IPS-NIHi7 (cell line): ENCODE measurements around the gene CLIC5.

Experiments
- DNase-seq: peaks from one replicate; pipeline ENCODE4 v3.0.0; 2012; ENCODE audit warnings: mixed read lengths; ENCODE audit errors: extremely low spot score

CLIC5 gene

GRCh38 chr6:45997875-45998506 lies 17.7 kb downstream of the CLIC5 start:
- DNase-seq: no peak

- peak; percentile 38 for DNase-seq
Observed at GRCh38 chr6:45991189-45991588, 24.5 kb downstream of the CLIC5 start.

DNA sequence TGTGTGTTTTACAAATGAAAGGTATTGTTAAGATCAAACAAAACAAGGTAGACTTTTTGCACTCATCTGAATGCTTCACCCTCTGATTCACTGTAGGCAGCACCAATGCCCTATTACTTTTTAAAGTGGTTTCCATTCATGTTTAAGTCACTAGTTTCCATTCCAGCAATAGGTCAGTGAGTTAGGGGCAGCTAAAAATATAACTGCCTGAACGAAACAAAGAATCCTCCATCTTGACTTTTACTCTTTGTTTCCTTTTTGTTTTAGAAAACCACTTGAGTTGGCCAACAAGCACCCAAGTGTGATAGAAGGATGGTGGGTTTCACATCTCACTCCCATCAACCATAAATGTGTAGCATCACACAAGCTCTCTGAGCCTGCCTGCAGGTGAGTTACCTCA lies 25.5 kb downstream of the CLIC5 start:
- no peak for DNase-seq

GRCh38 chr6:45988635-45989034 lies 27.0 kb downstream of the CLIC5 start:
- DNase-seq: peak; percentile 22

GRCh38 chr6:45987856-45988255 lies 27.8 kb downstream of the CLIC5 start:
- DNase-seq: no peak

DNA sequence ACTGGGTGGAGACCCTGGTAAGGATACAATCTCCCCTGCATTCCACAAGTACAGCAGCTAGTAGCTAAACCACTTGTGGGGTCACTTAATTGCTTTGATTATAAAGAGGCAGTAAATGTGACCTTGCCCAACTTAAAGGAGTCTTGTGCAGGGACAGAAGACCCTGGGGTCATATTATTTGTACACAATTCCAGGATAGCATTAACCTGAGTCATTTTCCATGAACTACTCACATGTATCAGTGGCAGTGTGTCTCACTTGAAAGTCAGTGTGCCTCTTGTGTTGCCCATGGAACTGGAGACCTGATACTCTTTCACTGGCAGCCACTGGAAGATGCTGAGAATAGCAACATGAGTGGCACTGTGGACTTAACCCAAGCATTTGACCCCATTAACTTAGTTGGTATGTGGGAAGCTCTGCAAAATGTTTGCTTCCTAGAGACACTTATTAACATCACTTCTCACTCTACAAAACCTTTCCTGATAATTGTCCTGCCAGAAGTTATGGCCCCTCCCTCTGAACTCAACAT lies 28.9 kb downstream of the CLIC5 start:
- DNase-seq: no peak

DNA sequence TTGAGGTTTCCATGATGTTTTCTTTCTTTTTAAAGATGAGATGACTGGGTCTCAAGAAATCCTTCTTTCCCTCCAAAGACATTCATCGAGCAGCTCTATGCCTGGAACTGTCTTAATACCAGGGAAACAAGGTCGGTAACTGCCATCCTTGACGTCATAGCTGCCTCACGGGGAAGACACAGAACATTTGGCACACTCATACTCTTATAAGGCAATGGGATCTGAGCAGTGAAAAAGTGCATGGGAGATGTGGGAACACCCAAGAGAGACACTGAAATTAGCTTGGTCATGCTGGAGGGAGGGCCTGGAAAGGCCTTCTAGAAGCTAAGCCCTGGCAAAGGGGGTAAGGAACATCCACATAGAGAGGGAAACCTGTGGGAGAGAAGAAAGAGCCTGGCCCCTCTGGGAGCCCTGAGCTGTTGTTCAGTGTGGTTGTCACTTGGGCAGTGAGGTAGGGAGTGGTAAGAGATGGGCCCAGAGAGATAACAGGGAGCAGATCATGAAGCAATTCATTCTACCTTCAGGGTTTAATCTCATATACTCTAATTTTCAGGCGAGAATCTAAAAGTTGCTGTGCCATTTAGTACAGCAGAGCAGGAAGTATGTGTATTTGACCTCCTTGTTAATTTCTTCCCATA lies 30.8 kb downstream of the CLIC5 start:
- no peak for DNase-seq

DNA sequence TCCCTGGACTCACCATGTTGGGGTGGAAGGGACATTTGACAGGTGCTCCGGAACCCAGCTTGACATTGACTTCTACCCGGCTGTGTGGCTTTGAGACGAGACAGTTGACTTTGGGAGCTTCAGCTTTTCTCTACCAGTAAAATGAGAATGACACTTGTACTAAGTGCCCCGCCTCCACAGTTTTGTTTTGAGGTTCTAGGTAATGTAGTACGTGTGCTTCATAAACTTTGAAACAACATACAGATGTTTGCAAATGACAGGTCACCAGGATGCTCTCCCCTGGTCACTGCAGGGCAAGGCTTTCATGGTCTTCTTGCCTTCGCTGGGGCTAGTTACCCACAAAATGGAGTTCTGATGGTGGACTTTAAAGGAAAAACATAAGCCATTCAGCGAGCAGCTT lies 31.3 kb downstream of the CLIC5 start:
- DNase-seq: no peak

GRCh38 chr6:45983062-45983461 lies 32.6 kb downstream of the CLIC5 start:
- DNase-seq: no peak

- DNase-seq: no peak
Observed at GRCh38 chr6:45982280-45983036, 33.2 kb downstream of the CLIC5 start.

DNA sequence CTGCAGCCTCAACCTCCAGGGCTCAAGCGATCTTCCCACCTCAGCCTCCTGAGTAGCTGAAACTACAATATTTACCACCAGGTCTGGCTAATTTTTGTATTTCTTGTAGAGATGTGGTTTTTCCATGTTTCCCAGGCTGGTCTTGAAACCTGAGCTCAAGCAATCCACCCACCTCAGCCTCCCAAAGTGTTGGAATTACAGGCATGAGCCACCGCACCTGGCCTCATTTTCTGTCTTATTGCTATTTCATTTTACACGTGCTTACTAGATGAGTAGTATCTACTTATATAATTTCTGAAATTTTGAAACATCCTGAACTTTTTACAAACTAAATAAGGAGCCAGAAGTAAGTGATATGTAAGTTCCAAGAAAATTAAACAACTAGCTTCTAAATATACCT lies 34.6 kb downstream of the CLIC5 start:
- DNase-seq: no peak

GRCh38 chr6:45979311-45979710 lies 36.3 kb downstream of the CLIC5 start:
- no peak for DNase-seq

DNA sequence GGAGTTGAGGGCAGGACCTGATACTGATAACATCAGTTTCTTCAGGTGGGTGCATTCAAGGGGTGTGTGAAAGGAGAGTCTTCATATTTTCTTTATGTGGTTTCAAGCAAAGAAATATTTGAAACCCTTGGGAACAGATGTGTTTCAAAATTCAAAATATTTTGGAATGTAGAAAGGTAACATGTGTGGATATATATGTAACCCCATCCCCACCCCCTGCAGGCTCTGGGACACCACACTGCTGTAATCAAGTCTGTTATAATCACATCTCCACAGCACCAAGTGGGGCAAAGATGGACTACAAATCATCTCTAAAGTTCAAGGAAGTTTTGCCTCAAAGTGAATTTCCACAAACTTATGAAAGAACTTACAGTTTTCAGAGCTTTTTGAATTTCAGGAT lies 41.1 kb downstream of the CLIC5 start:
- DNase-seq: no peak

DNA sequence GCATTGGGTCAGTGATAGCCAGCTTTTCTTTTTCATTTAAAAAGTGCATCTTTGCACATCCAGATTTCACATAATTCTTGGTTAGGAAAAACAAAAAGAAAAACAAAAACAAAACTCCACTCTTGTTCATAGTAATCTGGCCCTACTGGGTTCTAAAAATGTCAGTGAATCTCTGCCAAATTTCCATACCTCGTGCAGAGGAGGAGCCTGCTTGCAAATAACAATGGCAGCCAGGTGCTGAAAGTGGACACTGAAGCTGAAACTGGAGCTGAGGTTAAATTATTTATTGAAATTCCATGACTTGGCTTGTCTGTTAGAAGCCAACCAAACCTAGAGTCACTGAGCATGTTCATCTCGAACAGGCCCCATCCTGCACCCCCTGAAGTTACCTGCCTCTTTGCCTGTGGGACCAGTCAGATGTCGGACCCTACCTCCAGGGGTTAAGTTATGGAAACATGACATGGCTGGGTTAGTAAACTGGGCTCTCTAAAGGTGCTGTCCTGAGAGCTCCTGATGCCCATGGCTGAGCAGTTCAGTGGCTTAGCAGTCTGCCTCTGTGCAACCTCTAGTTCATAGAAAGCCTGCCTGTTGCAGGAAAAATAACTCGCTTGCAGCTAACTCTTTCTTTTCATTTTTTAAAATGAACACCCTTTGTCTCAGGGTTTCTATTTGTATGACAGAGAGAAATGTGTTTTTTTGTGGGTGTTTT lies 42.7 kb downstream of the CLIC5 start:
- no peak for DNase-seq

DNA sequence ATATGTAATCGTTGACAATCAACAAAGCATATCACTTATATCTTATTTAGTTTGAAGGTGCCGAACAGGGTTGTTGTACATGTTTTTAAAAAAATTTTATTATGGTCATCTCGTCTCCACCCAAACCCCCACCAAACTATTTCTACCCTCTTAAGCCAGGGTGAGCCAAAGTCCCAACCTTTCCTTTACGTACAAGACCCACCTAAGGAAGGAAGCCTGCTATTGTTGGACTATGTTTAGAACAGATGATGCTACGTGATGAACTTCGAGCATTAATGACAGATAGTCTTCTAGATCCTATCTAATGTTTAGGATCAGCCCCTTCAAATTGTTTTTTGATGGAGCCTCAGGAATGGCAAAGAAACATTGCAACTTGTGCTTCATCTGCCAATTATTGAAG lies 44.4 kb downstream of the CLIC5 start:
- no peak for DNase-seq

- DNase-seq: no peak
Observed at GRCh38 chr6:45970326-45970725, 45.3 kb downstream of the CLIC5 start.

GRCh38 chr6:45969883-45970282 lies 45.8 kb downstream of the CLIC5 start:
- no peak for DNase-seq

DNA sequence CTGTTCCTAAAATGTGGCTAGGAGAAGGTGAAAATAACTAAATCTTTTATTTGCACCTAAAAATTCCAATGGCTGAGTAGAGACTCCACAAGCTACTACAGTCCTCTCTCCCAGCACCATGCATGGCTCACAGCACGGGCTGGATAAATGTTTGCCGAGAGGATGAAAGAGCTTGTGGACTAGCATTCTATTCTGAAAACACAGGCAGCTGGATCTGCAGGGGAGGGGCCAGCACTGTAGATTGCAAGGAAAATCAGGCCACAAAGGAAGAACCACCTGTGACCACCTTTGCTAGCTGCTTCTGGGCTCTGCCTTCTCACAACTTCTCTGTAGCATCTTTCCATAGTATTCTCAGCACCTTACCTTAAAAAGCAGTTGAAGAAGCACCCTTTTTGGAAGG lies 46.6 kb downstream of the CLIC5 start:
- peak; percentile 14 for DNase-seq

DNA sequence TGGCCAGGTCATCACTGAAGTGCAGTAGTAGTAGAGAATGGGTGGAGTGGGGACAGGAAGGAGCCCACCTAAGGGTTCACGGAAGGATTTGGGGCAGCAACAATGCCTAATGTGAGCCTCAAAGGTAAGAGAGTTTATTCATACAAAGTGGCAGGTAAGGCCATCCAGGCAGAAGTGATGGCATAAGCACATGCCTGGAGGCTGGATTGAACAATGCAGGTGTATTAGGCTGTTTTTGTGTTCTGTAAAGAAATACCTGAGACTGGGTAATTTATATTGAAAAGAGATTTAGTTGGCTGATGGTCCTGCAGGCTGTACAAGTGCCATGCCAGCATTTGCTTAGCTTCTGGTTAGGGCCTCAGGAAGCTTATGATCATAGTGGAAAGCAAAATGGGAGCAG lies 48.3 kb downstream of the CLIC5 start:
- no peak for DNase-seq

DNA sequence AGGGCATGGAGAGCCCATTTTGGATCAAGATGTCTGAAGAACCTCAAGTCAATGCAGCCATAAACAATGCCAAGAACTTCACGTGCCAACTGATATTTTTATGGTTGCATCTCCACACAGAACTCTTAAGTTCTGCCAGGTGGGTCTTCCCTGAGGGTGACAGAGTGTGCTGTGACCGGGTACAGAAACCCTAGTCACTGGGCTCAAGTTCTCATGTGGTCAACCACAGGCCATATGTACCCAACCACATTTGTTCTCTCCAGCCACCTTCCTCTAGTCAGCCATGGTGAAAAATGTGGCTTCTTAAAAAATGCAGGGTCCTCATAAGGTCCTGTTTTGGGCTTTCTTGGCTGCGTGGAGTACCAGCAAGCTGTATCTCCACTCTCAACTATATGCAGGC lies 48.9 kb downstream of the CLIC5 start:
- DNase-seq: no peak

GRCh38 chr6:45966340-45966739 lies 49.3 kb downstream of the CLIC5 start:
- DNase-seq: no peak

DNA sequence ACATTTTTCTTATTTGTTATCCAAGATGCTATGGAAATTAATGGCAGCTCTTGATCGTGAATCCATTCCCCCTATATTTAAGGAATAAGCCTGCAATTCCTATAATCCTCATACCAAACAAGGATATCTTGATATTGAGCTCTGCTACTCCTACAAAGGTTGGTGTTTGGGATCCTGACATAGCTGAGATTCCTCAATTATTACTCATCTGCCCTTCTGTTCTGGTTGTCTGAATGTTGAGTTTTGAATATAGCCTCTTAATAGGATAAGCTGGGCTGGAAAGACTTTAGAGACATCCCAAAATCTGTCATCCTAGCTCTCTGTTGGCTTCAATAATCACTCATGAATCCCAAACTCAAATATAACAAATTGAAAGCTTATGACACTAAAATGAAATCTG lies 49.9 kb downstream of the CLIC5 start:
- DNase-seq: peak; percentile 21
